Stimulated activated naive CD4-positive, alpha-beta T cell (primary cell): ENCODE results near the gene PODXL.
"Not testable (repeated sequence)": the region's sequence is repeated elsewhere in the genome, so short reads cannot be mapped to it uniquely, and the experiment has no call there.

ENCODE experiments used
- DNase-seq, 6 experiments: peaks; one replicate each; lab custom pipeline; 2025; lab: John Stamatoyannopoulos, UW

Gene PODXL

GRCh38 chr7:131538071-131538812, 18.2 kb downstream of the PODXL start:
- no peak for DNase-seq

- DNase-seq, result no peak
Measured at GRCh38 chr7:131537571-131537978, 18.9 kb downstream of the PODXL start.

- DNase-seq, result no peak
Measured at GRCh38 chr7:131536361-131536849, 20.0 kb downstream of the PODXL start.

- no peak for DNase-seq
Measured at GRCh38 chr7:131533566-131534561, 22.6 kb downstream of the PODXL start.

GRCh38 chr7:131533151-131533559, 23.3 kb downstream of the PODXL start:
- no peak for DNase-seq

- no peak for DNase-seq
Measured at GRCh38 chr7:131532570-131533091, 23.8 kb downstream of the PODXL start.

GRCh38 chr7:131530137-131530536, 26.3 kb downstream of the PODXL start:
- no peak for DNase-seq

GRCh38 chr7:131529617-131530016, 26.8 kb downstream of the PODXL start:
- no peak for DNase-seq

GRCh38 chr7:131529179-131529578, 27.2 kb downstream of the PODXL start:
- DNase-seq, result no peak

GRCh38 chr7:131527456-131527855, 29.0 kb downstream of the PODXL start:
- no peak for DNase-seq

- no peak for DNase-seq
Measured at GRCh38 chr7:131525820-131526219, 30.6 kb downstream of the PODXL start.

- DNase-seq, result no peak
Measured at GRCh38 chr7:131524703-131525102, 31.7 kb downstream of the PODXL start.

- no peak for DNase-seq
Measured at GRCh38 chr7:131524115-131524514, 32.3 kb downstream of the PODXL start.

GRCh38 chr7:131522325-131522930, 34.0 kb downstream of the PODXL start:
- DNase-seq, result no peak

- no peak for DNase-seq
Measured at GRCh38 chr7:131521651-131522163, 34.7 kb downstream of the PODXL start.

- DNase-seq, result no peak
Measured at GRCh38 chr7:131518626-131519025, 37.8 kb downstream of the PODXL start.

GRCh38 chr7:131517218-131517923, 39.1 kb downstream of the PODXL start:
- DNase-seq, result no peak

- DNase-seq, result not testable (repeated sequence)
Measured at GRCh38 chr7:131515471-131515870, 41.0 kb downstream of the PODXL start.

- peak; percentile 42 to 72 (median 56) for DNase-seq
Measured at GRCh38 chr7:131513245-131514061, 43.0 kb downstream of the PODXL start.
